ENCODE results near the gene NEK10.

GRCh38 chr3:27252646-27253045 is 116.5 kb downstream of the NEK10 start:
- TF ChIP-seq POLR2AphosphoS5 (IDR thresholded peaks at IDR 0.05) (no peak), CTCF (IDR thresholded peaks at IDR 0.05) (no peak)
